HG03469 (cell line): ENCODE results near the gene SLC35G1.

Experiments
- ATAC-seq: cut with Tn5 transposase; IDR thresholded peaks from one replicate; pipeline ENCODE4 v1.9.1; 2021; ENCODE audit warnings: mild to moderate bottlenecking, moderate library complexity, moderate number of reproducible peaks; ENCODE audit not compliant: unreplicated experiment

SLC35G1 gene

GRCh38 chr10:93947055-93947454 lies 53.3 kb downstream of the SLC35G1 start:
- no peak for ATAC-seq

- ATAC-seq = no peak
These were observed 53.7 kb downstream of the SLC35G1 start for GRCh38 chr10:93947524-93947923.

GRCh38 chr10:93951905-93952304 lies 58.1 kb downstream of the SLC35G1 start:
- no peak for ATAC-seq
